ENCODE data around the gene TBXAS1.

- no peak for TF ChIP-seq CTCF (IDR thresholded peaks at IDR 0.05)
- no peak for TF ChIP-seq ZFX (IDR thresholded peaks at IDR 0.05; ENCODE audit: borderline replicate concordance)
Observed at GRCh38 chr7:140000666-140001268, 171.7 kb downstream of the TBXAS1 start.

All from 22Rv1 (cell line).